ENCODE results near the gene PTPRG. TPM values are rescaled to one million over a fixed set of nuclear protein-coding genes. Genes with fewer than 3 reads are reported as not detected.

Gene PTPRG
- total RNA-seq, 4 donors from 2014 or later: 11.0 to 18.5 (median 14.9) TPM

DNA sequence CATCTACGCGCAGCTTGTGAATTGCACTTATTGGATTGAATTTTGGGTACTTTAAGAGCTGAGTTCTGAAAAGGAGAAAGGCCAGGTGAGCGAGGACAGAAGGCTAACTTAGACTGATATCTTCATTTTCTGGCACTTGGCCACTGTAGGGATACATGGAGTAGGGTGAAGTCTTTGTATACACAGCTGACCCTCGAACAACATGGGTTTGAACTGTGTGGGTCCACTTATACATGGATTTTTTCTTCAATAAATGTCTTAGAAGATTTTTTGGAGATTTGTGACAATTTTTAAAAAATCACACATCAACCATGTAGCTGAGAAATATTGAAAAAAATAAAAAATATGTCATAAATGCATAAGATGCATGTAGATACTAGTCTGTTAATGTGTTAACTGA lies 18.3 kb downstream of the PTPRG start:
- H3K9me3 ChIP-seq: no peaks in the 10 kb centered on the region
- H3K4me3 ChIP-seq: no peak overlapping the region
- WGBS: 96% methylated on average over 4 of the region's 4 CpGs
- H3K27ac ChIP-seq: no peak overlapping the region
- no peaks in the 10 kb centered on the region for H3K4me1 ChIP-seq
- H3K36me3 ChIP-seq: no peaks in the 10 kb centered on the region
- no peak for TF ChIP-seq POLR2A (IDR thresholded peaks at IDR 0.05)
- no peaks in the 10 kb centered on the region for H3K27me3 ChIP-seq
- DNase-seq (ENCODE audit: low spot score in 2 of 2): no peak

DNA sequence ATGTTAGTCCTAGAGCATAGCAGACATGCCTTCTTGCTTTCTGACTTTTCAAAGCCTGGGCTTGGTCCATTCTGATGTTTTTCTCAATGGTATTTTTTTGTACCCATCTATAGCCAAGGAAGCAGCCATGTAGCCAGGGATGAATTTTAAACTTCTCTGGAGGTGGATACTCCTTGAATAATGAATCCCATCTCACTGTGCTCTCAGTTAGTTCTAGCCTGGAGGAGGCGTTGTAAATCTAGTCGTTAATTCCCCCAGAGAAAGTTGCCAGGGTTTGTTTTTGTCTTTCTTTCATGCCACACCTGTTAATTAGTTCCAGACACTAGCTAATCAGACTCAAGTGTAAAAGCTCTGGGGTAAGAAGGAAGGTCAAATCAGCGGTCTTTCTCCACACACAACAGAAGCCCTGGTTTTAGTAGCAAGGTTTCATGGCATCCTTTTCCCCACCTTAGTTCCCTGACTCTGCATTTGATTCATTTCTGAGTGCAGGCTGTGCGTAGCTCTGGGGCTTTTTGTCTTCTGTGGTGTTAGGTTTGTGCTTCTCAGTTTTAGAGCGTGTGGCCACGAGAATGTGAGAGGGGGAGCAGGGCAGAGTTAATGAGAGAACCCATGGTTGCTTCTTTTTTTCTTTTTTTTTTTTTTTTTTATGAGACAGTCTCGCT lies 19.7 kb downstream of the PTPRG start:
- H3K27ac ChIP-seq: no peak overlapping the region
- H3K4me3 ChIP-seq: no peak overlapping the region
- no peak for TF ChIP-seq POLR2A (IDR thresholded peaks at IDR 0.05)
- no peak for TF ChIP-seq POLR2AphosphoS5 (IDR thresholded peaks at IDR 0.05)
- TF ChIP-seq, protein P1, sequence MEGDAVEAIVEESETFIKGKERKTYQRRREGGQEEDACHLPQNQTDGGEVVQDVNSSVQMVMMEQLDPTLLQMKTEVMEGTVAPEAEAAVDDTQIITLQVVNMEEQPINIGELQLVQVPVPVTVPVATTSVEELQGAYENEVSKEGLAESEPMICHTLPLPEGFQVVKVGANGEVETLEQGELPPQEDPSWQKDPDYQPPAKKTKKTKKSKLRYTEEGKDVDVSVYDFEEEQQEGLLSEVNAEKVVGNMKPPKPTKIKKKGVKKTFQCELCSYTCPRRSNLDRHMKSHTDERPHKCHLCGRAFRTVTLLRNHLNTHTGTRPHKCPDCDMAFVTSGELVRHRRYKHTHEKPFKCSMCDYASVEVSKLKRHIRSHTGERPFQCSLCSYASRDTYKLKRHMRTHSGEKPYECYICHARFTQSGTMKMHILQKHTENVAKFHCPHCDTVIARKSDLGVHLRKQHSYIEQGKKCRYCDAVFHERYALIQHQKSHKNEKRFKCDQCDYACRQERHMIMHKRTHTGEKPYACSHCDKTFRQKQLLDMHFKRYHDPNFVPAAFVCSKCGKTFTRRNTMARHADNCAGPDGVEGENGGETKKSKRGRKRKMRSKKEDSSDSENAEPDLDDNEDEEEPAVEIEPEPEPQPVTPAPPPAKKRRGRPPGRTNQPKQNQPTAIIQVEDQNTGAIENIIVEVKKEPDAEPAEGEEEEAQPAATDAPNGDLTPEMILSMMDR (IDR thresholded peaks at IDR 0.05): no peak
- TF ChIP-seq EP300 (IDR thresholded peaks at IDR 0.05): no peak
- 71% methylated on average over 7 of the region's 7 CpGs for WGBS
- no peaks in the 10 kb centered on the region for H3K4me1 ChIP-seq
- DNase-seq (ENCODE audit: low spot score in 2 of 2): no peak
- no peaks in the 10 kb centered on the region for H3K36me3 ChIP-seq
- H3K9me3 ChIP-seq: no peaks in the 10 kb centered on the region
- no peaks in the 10 kb centered on the region for H3K27me3 ChIP-seq

DNA sequence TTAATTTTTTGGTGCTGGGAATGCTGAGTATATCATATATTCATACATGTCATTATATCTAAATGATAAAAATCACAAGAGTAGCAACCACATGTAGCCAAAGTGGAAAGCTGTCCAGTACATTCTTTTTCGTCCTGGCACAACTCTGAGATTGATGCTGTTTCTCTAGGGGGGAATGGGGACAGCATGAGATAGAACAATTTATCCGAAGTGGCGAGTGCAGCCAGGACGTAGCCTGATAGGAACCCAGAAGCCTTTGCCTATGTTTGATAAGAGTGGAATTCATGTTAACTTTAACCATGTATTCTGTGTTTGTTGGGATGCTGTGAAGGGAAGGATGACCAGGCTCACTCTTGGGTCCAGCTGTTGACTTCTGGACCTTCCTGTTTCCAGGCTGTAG lies 20.9 kb downstream of the PTPRG start:
- WGBS: 73% methylated on average over 4 of the region's 4 CpGs
- no peaks in the 10 kb centered on the region for H3K36me3 ChIP-seq
- no peak overlapping the region for H3K27ac ChIP-seq
- no peaks in the 10 kb centered on the region for H3K27me3 ChIP-seq
- H3K4me3 ChIP-seq: no peak overlapping the region
- TF ChIP-seq, protein P1 (IDR thresholded peaks at IDR 0.05): no peak
- TF ChIP-seq POLR2A (IDR thresholded peaks at IDR 0.05): no peak
- TF ChIP-seq EP300 (IDR thresholded peaks at IDR 0.05): no peak
- TF ChIP-seq POLR2AphosphoS5 (IDR thresholded peaks at IDR 0.05): no peak
- no peak for DNase-seq (ENCODE audit: low spot score in 2 of 2)
- no peaks in the 10 kb centered on the region for H3K4me1 ChIP-seq
- H3K9me3 ChIP-seq: no peaks in the 10 kb centered on the region

DNA sequence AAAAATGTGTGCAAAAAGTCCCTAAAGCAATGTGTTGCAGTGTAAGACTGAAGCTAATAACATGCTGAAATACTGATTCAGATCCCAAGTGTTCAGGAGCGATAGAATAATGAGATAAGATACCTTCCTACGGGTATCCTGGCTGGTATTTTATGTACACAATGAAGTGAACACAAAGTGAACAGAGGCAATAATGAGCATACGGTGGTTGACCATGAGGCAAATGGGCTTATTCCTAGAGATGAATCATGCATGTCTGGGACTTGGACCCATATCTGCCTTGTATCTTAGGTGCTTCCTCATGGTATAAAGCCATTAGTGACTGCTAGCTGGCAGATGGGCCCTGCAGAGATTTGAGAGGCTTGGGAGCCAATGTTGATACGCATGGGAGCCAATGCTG lies 21.5 kb downstream of the PTPRG start:
- H3K9me3 ChIP-seq: no peaks in the 10 kb centered on the region
- no peaks in the 10 kb centered on the region for H3K4me1 ChIP-seq
- H3K27ac ChIP-seq: no peak overlapping the region
- WGBS: 94% methylated on average over 4 of the region's 4 CpGs
- no peak overlapping the region for H3K4me3 ChIP-seq
- TF ChIP-seq POLR2AphosphoS5 (IDR thresholded peaks at IDR 0.05): no peak
- no peak for TF ChIP-seq EP300 (IDR thresholded peaks at IDR 0.05)
- no peak for TF ChIP-seq POLR2A (IDR thresholded peaks at IDR 0.05)
- TF ChIP-seq, protein P1 (IDR thresholded peaks at IDR 0.05): no peak
- no peaks in the 10 kb centered on the region for H3K36me3 ChIP-seq
- no peaks in the 10 kb centered on the region for H3K27me3 ChIP-seq
- no peak for DNase-seq (ENCODE audit: low spot score in 2 of 2)

DNA sequence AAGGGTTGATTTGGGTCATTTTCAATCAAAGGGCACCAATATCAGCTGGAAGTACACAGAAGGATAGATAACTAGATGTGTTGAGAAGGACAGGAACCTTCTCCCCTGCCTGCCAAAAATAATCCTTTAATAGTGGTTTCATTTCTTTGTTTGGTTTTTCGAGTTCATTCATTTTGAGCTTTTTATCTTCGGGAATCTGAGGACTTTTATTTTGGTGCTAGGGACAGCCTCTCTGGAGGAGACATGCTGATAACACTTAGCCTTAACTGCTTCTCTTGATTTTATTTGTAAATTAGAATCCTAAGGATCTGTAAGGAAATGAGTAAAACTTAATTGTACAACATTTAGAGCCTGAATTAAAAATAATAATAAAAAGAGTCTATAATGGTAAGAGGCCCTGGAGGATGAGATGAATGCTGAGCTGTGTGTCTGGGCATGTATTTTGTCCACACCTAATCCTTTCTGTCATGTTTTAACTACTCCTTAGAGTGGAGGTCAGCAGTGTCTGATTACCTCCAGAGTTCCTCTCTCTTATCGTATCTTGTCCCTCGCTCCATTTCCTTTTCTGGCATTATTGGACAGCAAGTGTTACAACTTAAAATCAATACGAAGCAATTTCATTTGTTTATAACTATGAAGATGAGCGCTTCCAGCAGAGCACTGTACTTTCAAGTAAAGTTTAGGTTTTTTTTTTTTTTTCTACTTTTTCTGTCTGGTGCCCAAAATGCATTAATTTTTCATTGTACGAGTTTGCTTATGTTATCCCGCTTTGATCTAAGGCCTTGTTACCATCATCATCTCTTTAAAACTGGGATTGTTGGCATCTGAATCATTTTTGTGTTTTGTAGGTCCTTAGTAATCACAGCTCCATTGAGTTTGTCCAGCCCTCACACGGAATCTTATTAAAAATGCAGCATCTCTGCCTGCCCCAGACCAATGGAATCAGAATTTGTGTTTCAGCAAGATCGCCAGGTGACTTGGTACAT lies 22.8 kb downstream of the PTPRG start:
- Histone ChIP-seq H3K27me3 (no peaks in the 10 kb centered on the region), H3K4me1 (no peaks in the 10 kb centered on the region), H3K27ac (no peak overlapping the region), H3K9me3 (no peaks in the 10 kb centered on the region), H3K4me3 (no peak overlapping the region), H3K36me3 (no peaks in the 10 kb centered on the region)
- DNase-seq (ENCODE audit: low spot score in 2 of 2): no peak
- WGBS: 84% methylated on average over 10 of the region's 10 CpGs
- TF ChIP-seq POLR2A (IDR thresholded peaks at IDR 0.05): no peak
- no peak for TF ChIP-seq POLR2AphosphoS5 (IDR thresholded peaks at IDR 0.05)
- no peak for TF ChIP-seq EP300 (IDR thresholded peaks at IDR 0.05)
- TF ChIP-seq, protein P1 (IDR thresholded peaks at IDR 0.05): no peak

Data from suprapubic skin (tissue), 4 donors.